T-helper 2 cell treated with Interferon-gamma antibody and Interleukin-4, amounts not matched to agents 5 μg/mL and 100 μg/mL, for 36 hours (primary cell): ENCODE measurements around the gene GATD1.

Source experiments
- DNase-seq: peaks from one replicate; pipeline ENCODE4 v3.0.0; 2021; ENCODE audit warnings: low spot score
- H3K27ac Mint-ChIP-seq: one replicate; pipeline ENCODE4 v1.8.0; 2021; ENCODE audit warnings: mild to moderate bottlenecking, mixed read lengths
- H3K27me3 Mint-ChIP-seq: one replicate; pipeline ENCODE4 v1.8.0; 2021; ENCODE audit warnings: low read depth, mixed read lengths
- H3K36me3 Mint-ChIP-seq: one replicate; pipeline ENCODE4 v1.8.0; 2021; ENCODE audit warnings: low read depth, mixed read lengths
- H3K4me1 Mint-ChIP-seq: one replicate; pipeline ENCODE4 v1.8.0; 2021; ENCODE audit warnings: low read depth, mixed read lengths
- H3K4me3 Mint-ChIP-seq: one replicate; pipeline ENCODE4 v1.8.0; 2022; ENCODE audit warnings: mild to moderate bottlenecking, moderate library complexity, mixed read lengths
- H3K9me3 Mint-ChIP-seq: one replicate; pipeline ENCODE4 v1.8.0; 2021; ENCODE audit warnings: mixed read lengths

Gene GATD1

DNA sequence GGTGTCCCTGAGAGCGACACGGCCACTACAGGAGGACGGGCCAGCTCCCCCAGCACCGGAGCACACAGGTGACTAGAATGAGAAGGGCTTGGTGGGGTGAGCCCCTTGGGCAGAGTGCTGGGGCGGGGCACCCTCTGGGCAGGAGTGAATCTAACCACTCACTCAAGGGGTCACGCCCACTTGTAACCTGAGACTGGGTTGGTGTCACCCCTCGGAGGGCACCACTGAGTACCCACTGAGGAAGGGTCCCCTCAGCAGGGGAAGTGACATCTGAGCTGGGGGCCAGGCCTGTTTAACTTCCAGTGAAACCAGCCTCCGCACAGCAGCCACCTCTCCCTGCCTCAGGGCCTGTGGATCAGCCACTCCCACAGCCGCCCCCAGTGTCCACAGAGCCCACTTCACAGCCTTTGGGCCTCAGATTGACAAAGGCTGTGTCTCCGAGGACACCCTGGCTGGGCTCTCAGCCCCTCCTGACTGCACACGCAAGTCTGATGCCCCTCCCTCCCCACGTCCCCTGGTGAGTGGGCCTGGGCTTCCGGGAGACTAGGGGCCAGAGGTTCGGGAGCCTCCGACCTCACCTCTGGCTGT lies 5.6 kb downstream of the GATD1 start:
- Mint-ChIP-seq H3K36me3 (peaks cover 4% of the 10 kb centered on the region), H3K4me3 (no peak overlapping the region), H3K4me1 (peaks cover 8% of the 10 kb centered on the region), H3K27me3 (no peaks in the 10 kb centered on the region), H3K9me3 (no peaks in the 10 kb centered on the region), H3K27ac (no peak overlapping the region)
- no peak for DNase-seq

- Mint-ChIP-seq H3K27me3 (no peaks in the 10 kb centered on the region), H3K36me3 (peaks cover 9% of the 10 kb centered on the region)
Observed at GRCh38 chr11:770642-771616, 6.4 kb downstream of the GATD1 start.

GRCh38 chr11:769887-770641 lies 7.2 kb downstream of the GATD1 start:
- Mint-ChIP-seq H3K9me3 (no peaks in the 10 kb centered on the region), H3K4me3 (no peak overlapping the region), H3K36me3 (peaks cover 15% of the 10 kb centered on the region), H3K4me1 (no peaks in the 10 kb centered on the region), H3K27ac (no peak overlapping the region), H3K27me3 (no peaks in the 10 kb centered on the region)
- no peak for DNase-seq

More at GRCh38 chr11:770642-771616, 6.4 kb downstream of the GATD1 start:
- Mint-ChIP-seq H3K4me3 (no peak overlapping the region), H3K27ac (no peak overlapping the region), H3K4me1 (peaks cover 2% of the 10 kb centered on the region), H3K9me3 (no peaks in the 10 kb centered on the region)
- no peak for DNase-seq

- no peak overlapping the region for H3K27ac Mint-ChIP-seq
- DNase-seq = no peak
Observed at GRCh38 chr11:767238-767637, 10.0 kb downstream of the GATD1 start.

GRCh38 chr11:766936-767210 lies 10.4 kb downstream of the GATD1 start:
- H3K27ac Mint-ChIP-seq = no peak overlapping the region

More at GRCh38 chr11:767238-767637, 10.0 kb downstream of the GATD1 start:
- H3K4me1 Mint-ChIP-seq = peaks cover 2% of the 10 kb centered on the region
- no peaks in the 10 kb centered on the region for H3K9me3 Mint-ChIP-seq
- H3K27me3 Mint-ChIP-seq = no peaks in the 10 kb centered on the region
- H3K4me3 Mint-ChIP-seq = no peak overlapping the region
- peaks cover 23% of the 10 kb centered on the region for H3K36me3 Mint-ChIP-seq

DNA sequence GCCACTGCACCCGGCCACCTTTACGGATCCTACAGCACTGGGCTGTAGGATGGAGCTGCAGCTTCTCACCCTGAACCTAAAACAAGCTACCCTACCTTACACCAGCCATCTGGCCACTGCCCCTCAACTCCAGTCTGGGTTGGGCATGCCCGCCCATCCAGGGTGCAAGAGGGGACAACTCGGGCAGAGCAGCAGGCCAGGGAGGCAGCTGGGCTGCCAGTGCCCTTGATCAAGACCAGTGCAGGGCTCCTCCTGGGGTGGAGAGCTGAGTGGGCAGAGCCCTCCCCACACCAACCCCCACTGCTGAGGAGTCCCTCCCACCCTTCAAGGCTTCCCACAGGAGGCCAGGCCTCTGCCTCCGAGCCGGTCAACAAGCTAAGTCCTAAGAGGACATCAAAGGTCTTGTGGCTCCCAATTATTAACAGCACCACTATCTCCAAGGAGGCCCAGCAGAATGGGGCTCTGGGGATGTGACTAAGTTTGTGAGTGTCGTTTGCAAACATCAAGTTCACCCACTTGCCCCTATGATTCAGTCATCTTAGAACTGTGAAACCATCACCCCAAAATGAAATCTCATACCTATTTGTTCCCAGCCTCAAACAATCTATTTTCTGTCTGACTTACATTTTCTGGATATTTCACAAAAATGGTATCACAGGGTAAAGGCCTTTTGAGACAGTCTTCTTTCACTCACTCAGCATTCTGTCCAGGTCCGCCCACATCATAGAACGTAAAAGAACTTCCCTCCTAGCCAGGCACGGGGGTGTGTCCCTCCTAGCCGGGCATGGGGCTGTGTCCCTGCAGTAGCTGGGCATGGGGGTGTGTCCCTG lies 11.0 kb downstream of the GATD1 start:
- no peak for DNase-seq
- peaks cover 27% of the 10 kb centered on the region for H3K36me3 Mint-ChIP-seq
- H3K27me3 Mint-ChIP-seq = no peaks in the 10 kb centered on the region
- H3K9me3 Mint-ChIP-seq = no peaks in the 10 kb centered on the region
- H3K27ac Mint-ChIP-seq = no peak overlapping the region
- H3K4me1 Mint-ChIP-seq = peaks cover 3% of the 10 kb centered on the region
- H3K4me3 Mint-ChIP-seq = no peak overlapping the region

More at GRCh38 chr11:766936-767210, 10.4 kb downstream of the GATD1 start:
- Mint-ChIP-seq H3K9me3 (no peaks in the 10 kb centered on the region), H3K27me3 (no peaks in the 10 kb centered on the region), H3K36me3 (peaks cover 23% of the 10 kb centered on the region), H3K4me3 (no peak overlapping the region), H3K4me1 (peaks cover 3% of the 10 kb centered on the region)
- DNase-seq = no peak

DNA sequence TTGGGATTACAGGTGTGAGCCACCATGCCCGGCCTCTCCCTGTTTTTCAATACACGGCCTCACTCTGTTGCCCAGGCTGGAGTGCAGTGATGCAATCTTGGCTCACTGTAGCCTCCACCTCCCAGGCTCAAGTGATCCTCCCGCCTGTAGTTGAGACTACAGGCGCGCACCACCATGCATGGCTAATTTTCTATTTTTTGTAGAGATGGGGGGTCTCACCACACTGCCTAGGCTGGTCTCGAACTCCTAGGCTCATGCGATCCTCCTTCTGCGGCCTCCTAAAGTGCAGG lies 11.5 kb downstream of the GATD1 start:
- Mint-ChIP-seq H3K4me3 (no peak overlapping the region), H3K9me3 (no peaks in the 10 kb centered on the region), H3K36me3 (peaks cover 29% of the 10 kb centered on the region), H3K27me3 (no peaks in the 10 kb centered on the region), H3K27ac (no peak overlapping the region), H3K4me1 (peaks cover 3% of the 10 kb centered on the region)
- no peak for DNase-seq

DNA sequence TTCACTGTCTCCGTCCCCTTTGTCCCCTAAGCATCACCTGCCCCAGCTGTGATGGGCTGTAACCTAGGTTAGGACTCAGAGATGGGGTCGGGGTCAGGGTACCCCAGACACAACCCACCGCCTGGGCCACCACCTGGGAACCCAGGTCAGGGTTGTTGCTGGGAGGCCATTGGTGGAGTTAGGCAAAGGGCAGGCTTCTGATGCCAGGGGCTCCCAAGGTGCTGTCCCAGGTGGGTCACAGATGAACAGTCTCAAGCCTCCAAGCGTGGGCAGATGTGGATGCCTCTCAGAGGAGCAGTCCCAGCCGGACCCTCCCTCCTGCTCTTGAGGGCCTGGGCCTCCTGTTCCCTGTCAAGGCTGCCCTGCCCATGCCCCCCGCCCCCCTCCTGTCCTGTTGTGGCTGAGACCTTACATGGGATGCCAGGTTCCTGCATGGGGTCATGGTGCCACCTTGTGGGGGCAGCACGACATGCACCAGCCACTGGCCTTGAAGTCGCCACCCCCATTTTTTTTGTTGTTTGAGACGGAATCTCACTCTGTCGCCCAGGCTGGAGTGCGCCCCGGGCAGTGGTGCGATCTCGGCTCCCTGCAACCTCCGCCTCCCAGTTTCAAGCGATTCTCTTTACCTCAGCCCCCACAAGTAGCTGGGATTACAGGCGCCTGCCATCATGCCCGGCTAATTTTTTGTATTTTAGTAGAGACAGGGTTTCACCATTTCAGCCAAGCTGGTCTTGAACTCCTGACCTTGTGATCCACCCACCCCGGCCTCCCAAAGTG lies 12.1 kb downstream of the GATD1 start:
- H3K4me1 Mint-ChIP-seq = peaks cover 3% of the 10 kb centered on the region
- no peaks in the 10 kb centered on the region for H3K9me3 Mint-ChIP-seq
- H3K27me3 Mint-ChIP-seq = no peaks in the 10 kb centered on the region
- DNase-seq = peak; percentile 38
- peaks cover 30% of the 10 kb centered on the region for H3K36me3 Mint-ChIP-seq
- no peak overlapping the region for H3K27ac Mint-ChIP-seq
- no peak overlapping the region for H3K4me3 Mint-ChIP-seq

- no peak for DNase-seq
- Mint-ChIP-seq H3K36me3 (peaks cover 36% of the 10 kb centered on the region), H3K27ac (no peak overlapping the region), H3K4me3 (no peak overlapping the region), H3K4me1 (peaks cover 3% of the 10 kb centered on the region), H3K27me3 (no peaks in the 10 kb centered on the region), H3K9me3 (no peaks in the 10 kb centered on the region)
Observed at GRCh38 chr11:764322-765024, 12.8 kb downstream of the GATD1 start.

GRCh38 chr11:763549-764321 lies 13.6 kb downstream of the GATD1 start:
- peaks cover 36% of the 10 kb centered on the region for H3K36me3 Mint-ChIP-seq
- no peaks in the 10 kb centered on the region for H3K9me3 Mint-ChIP-seq
- H3K27ac Mint-ChIP-seq = peak overlapping the region; percentile 26
- H3K4me3 Mint-ChIP-seq = no peak overlapping the region
- no peaks in the 10 kb centered on the region for H3K27me3 Mint-ChIP-seq
- peaks cover 3% of the 10 kb centered on the region for H3K4me1 Mint-ChIP-seq
- no peak for DNase-seq

GRCh38 chr11:763073-763463 lies 14.2 kb downstream of the GATD1 start:
- H3K27me3 Mint-ChIP-seq = no peaks in the 10 kb centered on the region
- peaks cover 38% of the 10 kb centered on the region for H3K36me3 Mint-ChIP-seq
- no peaks in the 10 kb centered on the region for H3K9me3 Mint-ChIP-seq
- H3K4me1 Mint-ChIP-seq = peaks cover 3% of the 10 kb centered on the region
- H3K27ac Mint-ChIP-seq = peak overlapping the region; percentile 26
- no peak overlapping the region for H3K4me3 Mint-ChIP-seq
- no peak for DNase-seq

- H3K27ac Mint-ChIP-seq = no peak overlapping the region
Observed at GRCh38 chr11:762421-763072, 14.7 kb downstream of the GATD1 start.

More at GRCh38 chr11:762421-763072, 14.7 kb downstream of the GATD1 start:
- Mint-ChIP-seq H3K4me3 (no peak overlapping the region), H3K27me3 (no peaks in the 10 kb centered on the region), H3K9me3 (no peaks in the 10 kb centered on the region), H3K4me1 (peaks cover 3% of the 10 kb centered on the region), H3K36me3 (peaks cover 40% of the 10 kb centered on the region)
- DNase-seq = no peak
